GM18909 (cell line): Measurements from ENCODE around the gene CD68.
"Not testable (repeated sequence)": the region's sequence is repeated elsewhere in the genome, so short reads cannot be mapped to it uniquely, and the experiment has no call there.

Experiments
- ATAC-seq: cut with Tn5 transposase; IDR thresholded peaks from one replicate; pipeline ENCODE4 v1.9.1; 2021; ENCODE audit warnings: mild to moderate bottlenecking; ENCODE audit not compliant: unreplicated experiment, poor library complexity

Gene CD68

GRCh38 chr17:7577327-7578199 is 1.9 kb upstream of the CD68 start:
- ATAC-seq, result no peak

GRCh38 chr17:7579834-7580603 is 581 bp downstream of the CD68 start:
- no peak for ATAC-seq

DNA sequence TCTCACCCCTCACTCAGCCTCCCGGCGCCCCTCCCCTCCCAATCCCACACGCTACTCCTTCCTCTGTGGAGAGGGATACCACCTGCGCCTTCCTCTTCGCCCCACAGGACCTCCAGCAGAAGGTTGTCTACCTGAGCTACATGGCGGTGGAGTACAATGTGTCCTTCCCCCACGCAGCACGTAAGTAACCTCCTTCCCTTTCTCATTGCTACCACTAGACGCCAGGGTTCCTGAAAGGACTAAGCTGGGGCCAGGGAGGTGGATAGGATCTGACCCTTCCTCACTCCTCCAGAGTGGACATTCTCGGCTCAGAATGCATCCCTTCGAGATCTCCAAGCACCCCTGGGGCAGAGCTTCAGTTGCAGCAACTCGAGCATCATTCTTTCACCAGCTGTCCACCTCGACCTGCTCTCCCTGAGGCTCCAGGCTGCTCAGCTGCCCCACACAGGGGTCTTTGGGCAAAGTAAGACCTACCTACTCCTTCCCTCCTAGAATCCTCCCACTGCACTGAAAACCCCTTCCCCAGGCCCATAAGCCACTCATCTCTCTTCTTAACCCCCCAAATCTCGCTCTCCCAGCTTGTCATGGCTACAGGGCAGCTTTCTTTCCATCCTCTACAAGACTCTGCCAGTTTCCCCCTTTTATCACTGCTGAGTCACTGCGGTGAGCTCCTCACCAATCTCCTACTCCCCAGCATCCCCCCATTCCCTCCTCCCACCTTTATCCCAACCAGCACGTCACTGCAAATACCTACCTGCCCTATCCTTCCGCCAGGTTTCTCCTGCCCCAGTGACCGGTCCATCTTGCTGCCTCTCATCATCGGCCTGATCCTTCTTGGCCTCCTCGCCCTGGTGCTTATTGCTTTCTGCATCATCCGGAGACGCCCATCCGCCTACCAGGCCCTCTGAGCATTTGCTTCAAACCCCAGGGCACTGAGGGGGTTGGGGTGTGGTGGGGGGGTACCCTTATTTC is 1.5 kb downstream of the CD68 start:
- no peak for ATAC-seq

DNA sequence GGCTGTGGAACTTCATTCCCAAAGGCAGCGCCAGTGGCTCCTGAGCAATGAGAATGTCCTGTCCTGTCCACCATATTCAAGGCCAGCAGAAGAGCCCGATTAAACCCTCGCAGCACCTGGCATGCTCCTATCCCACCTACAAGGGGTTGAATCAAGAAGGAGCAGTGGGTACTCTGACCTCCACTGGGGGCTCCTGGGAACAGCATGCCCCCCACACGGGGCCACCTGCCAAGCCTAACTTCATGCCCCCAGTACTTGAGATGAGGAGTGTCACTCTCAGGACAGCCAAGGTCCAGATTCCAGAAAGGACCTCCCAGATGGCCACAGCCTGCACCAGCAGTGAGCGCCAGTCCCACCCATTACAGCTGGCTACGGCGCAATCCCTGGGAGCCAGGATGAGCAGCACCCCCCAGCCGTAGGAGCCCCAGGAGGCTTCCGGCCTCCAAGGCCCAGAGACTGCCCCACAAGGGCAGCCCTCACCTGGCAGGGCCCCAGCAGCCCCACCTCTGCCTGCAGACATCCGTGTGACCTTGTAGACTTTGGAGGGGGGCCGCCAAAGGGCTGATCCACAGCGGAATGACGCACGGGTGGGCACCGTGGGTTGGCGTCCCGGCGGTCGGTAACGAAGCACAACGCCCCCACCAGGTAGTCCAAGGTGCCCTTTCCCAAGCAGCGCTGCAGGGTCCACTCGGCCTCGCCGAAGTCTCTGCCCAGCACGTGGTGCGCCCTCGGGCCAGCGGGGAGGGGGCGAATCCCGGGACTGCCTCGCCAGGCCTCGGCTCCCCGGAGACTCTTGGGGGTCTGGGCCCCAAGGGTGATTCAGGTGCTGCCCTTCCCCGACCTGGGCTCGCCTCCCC is 3.2 kb downstream of the CD68 start:
- no peak for ATAC-seq

DNA sequence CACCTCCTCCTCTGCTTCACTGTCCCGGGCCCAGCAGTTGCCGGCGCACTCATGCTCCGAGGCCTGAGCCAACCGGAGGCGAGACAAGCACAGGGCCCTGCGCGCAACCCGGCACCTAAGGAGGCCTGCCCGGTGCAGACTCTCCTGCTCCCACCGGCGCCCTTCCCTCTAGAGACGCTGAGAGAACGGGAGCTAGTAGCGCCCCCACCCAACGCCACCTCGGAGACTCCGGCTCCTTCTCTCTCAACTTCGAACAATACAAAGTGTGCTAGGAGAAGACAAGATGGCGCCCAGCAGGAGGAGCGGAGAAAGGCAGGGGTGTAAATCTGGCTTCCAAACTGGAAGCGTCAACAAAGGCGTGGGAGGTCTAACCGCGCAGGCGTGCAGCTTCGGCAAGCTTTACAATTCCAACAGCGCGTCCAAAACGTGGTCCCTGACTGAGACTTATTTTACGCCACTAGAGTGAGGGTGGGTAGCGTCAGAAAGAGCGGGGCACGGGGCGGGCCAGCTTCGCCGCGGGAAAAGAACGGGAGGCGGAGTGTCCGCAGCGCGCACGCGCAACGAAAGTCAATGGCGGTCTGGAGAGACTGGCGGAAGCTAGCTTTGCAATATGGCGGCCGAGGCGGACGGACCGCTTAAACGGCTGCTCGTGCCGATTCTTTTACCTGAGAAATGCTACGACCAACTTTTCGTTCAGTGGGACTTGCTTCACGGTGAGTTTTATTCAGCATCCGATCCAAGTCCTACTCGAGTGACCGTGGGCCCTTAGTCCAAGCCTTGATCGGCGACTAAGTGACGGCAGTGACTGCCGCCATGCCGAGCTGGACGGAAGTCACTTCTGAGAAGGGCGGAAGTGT is 4.0 kb downstream of the CD68 start, which contains the start of gene MPDU1:
MPDU1 (plus strand) TSS at position 600 of the 857 bp plus-strand sequence; CDS start at position 611, 11 bp downstream.
- ATAC-seq, result peak; percentile 64

DNA sequence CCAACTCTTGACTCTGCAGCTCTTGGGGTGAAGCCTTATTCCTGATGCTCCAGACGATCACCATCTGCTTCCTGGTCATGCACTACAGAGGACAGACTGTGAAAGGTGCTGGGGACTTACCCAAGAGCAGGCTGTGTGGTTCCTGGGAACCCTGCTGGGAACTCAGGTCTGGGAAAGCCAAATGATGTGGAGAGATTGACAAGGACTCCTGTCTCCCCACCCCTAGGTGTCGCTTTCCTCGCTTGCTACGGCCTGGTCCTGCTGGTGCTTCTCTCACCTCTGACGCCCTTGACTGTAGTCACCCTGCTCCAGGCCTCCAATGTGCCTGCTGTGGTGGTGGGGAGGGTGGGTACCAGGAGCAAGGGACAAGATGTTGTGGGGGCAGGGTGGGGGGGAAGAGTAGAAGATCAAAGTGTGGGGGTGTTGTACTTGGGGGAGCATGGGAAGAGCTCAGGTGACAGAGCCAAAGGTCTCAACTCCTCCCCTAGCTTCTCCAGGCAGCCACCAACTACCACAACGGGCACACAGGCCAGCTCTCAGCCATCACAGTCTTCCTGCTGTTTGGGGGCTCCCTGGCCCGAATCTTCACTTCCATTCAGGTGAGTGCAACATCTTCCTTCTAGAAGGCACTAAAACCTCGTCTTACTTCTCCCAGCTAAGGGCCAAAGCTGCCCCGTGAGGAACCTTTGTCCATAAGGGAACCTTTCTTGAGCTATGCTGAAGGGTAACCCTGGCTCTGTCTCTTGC is 7.4 kb downstream of the CD68 start:
- no peak for ATAC-seq

DNA sequence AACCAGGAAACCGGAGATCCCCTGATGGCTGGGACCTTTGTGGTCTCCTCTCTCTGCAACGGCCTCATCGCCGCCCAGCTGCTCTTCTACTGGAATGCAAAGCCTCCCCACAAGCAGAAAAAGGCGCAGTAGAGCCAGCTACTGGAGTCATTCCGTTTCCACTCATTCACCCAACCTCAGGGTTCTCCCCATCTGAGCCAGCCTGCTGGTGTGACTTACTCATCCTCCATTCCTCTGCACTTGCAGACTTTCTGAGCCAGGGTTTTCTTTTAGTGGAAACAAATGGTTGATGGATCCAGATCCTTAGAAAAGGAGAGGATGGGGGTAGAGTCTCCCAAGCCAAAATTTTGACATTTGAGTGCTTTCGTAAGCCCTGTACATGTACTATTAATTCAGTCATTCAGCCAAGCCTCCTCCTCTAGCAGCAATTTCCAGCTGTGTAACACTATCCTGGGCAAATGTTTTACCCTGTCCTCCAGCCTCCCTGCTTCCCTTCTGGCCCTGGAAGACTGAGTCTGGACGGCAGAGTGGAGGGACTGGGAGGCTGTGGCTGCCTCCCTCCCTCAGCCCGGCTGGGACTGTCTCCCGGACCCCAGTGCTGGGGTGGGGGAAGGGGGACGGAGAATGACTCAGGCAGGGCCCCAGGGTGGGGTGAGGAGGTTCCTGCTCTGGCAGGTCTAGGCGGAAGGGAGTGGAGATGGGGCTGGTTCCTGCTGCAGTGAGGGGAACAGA is 8.1 kb downstream of the CD68 start:
- ATAC-seq, result no peak

GRCh38 chr17:7588553-7589203 is 9.2 kb downstream of the CD68 start:
- ATAC-seq, result no peak

DNA sequence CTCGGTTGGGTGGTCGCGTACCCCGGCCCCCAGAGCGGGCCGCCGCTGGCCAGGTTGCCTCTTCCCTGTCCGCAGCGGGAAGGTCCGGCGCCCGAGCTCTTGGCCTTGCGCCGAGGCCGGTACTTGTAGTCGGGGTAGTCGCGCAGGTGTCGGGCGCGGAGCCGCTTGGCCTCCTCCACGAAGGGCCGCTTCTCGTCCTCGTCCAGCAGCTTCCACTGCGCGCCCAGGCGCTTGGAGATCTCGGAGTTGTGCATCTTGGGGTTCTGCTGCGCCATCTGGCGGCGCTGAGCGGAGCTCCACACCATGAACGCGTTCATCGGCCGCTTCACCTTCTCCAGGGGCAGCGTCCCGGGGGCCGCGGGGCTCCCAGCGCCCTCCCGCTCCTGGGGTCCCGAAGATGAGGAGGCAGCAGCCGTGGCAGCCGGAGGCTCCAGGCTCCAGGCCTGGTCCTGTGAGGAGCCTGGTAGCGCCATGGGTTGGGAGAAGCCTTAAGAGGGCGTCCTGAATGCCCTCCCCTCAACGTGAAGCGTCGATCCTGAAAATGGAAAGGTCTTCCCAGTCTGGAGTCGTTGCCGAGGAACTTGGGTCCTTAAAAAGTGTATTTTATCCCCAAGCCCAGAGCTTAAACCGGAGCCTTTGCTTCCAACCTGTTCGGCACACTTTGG is 9.9 kb downstream of the CD68 start:
- ATAC-seq, result no peak

- ATAC-seq, result no peak
Measured at GRCh38 chr17:7589891-7590691, 10.7 kb downstream of the CD68 start, which contains the start of gene SOX15. Gene SOX15 (minus strand): TSS chr17:7590094. CDS start chr17:7589676, 418 bp downstream.

- no peak for ATAC-seq
Measured at GRCh38 chr17:7590743-7591142, 11.3 kb downstream of the CD68 start.

- no peak for ATAC-seq
Measured at GRCh38 chr17:7591596-7591995, 12.2 kb downstream of the CD68 start.

- no peak for ATAC-seq
Measured at GRCh38 chr17:7592422-7593021, 13.1 kb downstream of the CD68 start.

- no peak for ATAC-seq
Measured at GRCh38 chr17:7593296-7593695, 13.9 kb downstream of the CD68 start.

DNA sequence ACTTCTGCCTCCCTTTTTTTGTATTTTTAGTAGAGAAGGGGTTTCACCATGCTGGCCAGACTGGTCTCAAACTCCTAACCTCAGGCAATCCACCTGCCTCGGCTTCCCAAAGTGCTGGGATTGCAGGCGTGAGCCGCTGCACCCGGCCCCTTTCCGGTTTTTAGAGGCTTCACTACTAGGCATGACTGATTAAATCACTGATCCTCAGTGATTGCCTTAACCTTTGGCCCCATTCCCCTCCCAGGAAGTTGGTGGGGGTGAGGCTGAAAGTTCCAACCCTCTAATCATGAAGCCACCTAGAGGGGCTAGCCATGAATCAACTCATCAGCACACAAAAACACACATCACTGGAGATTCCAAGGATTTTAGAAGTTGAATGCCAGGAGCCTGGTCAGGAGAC is 18.1 kb downstream of the CD68 start:
- not testable (repeated sequence) for ATAC-seq
